DND-41 (cell line): Measurements from ENCODE around the gene CLASP1.

Experiments
- ATAC-seq: fragments of 200-7000 bp; cut with Tn5 transposase; 3 replicates; pipeline ENCODE4 v1.9.1; 2021; ENCODE audit warnings: low read depth; ENCODE audit not compliant: insufficient read depth
- DNase-seq: peaks from one replicate; pipeline ENCODE4 v3.0.0-alpha.2; 2020
- H2AFZ ChIP-seq: 2 replicates; pipeline ENCODE4 v1.6.0; 2012; ENCODE audit warnings: low read depth, low read length
- H3K27ac ChIP-seq: 2 replicates; pipeline ENCODE4 v1.5.1; 2012; ENCODE audit warnings: low read length, inconsistent platforms
- H3K27me3 ChIP-seq: fragments of 200-600 bp; sonication (generic); 2 replicates; pipeline ENCODE4 v1.6.0; 2012; ENCODE audit warnings: low read length, mild to moderate bottlenecking, inconsistent platforms; ENCODE audit not compliant: insufficient read depth, poor library complexity
- H3K36me3 ChIP-seq: 2 replicates; pipeline ENCODE4 v1.5.1; 2012; ENCODE audit warnings: low read length, inconsistent platforms; ENCODE audit not compliant: insufficient read depth
- H3K4me1 ChIP-seq: 2 replicates; pipeline ENCODE4 v1.5.1; 2012; ENCODE audit warnings: mild to moderate bottlenecking, low read length; ENCODE audit not compliant: insufficient read depth
- H3K4me2 ChIP-seq: 2 replicates; pipeline ENCODE4 v1.6.0; 2012; ENCODE audit warnings: mild to moderate bottlenecking, moderate library complexity, low read length, inconsistent platforms; ENCODE audit not compliant: insufficient read depth
- H3K4me3 ChIP-seq, 2 experiments: fragments of 200-600 bp in 1 of 2; shearing (Covaris generic) in 1 of 2; 2 replicates each; pipeline ENCODE4 v1.5.1; 2012 to 2016; ENCODE audit warnings: inconsistent platforms in 2 of 2, low read length in 2 of 2, mild to moderate bottlenecking in 2 of 2, low read depth in 1 of 2, moderate library complexity in 1 of 2
- H3K79me2 ChIP-seq: 2 replicates; pipeline ENCODE4 v1.6.0; 2012; ENCODE audit warnings: low read length, inconsistent platforms; ENCODE audit not compliant: insufficient read depth
- H3K9ac ChIP-seq: 2 replicates; pipeline ENCODE4 v1.6.0; 2012; ENCODE audit warnings: low read depth, mild to moderate bottlenecking, inconsistent platforms, low read length, moderate library complexity
- H3K9me3 ChIP-seq: 2 replicates; pipeline ENCODE4 v1.5.1; 2012; ENCODE audit warnings: low read length, moderate library complexity, mild to moderate bottlenecking, inconsistent platforms; ENCODE audit not compliant: insufficient read depth, severe bottlenecking
- H4K20me1 ChIP-seq: 2 replicates; pipeline ENCODE4 v1.6.0; 2012; ENCODE audit warnings: low read length; ENCODE audit not compliant: insufficient read depth
- EZH2 ChIP-seq: IDR thresholded peaks from 3 replicates; pipeline ENCODE4 v1.6.1; 2012; ENCODE audit warnings: borderline replicate concordance, low read depth, mild to moderate bottlenecking, moderate library complexity, low read length, inconsistent platforms; ENCODE audit not compliant: severe bottlenecking
- TF ChIP-seq, protein P1 (sequence below): IDR thresholded peaks from 2 replicates; pipeline ENCODE4 v1.5.1; 2012; ENCODE audit warnings: borderline replicate concordance, low read length, moderate library complexity, mild to moderate bottlenecking; ENCODE audit not compliant: poor library complexity, severe bottlenecking; ENCODE audit errors: extremely low read depth

Gene CLASP1

DNA sequence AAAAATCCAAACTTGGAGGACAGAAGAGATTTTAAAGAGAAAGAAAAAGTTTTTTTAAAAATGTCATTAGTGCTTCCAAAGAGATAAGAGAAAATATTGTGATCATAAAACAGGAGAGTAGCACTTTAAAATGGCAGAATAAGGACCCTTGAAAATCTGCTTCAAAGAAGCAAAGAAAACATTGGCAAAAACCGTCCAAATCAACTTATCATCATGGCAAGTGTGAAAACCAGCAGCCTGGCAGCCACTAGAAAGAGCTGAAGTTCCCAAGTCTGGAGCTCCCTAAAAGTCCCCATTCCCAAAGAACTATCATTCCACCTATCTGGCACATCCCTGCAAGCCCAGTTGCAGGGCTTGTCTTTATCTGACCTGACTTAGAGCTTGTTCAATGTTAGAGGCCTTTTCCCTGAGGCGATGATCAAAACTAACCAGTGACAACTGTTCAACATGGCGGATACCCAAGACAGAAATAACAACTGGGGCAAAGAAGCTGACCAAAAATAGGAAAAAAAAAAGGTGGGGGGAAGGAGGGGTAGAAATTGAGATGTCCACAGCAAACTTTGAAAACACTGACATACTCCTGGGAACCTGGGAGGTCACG is 143.2 kb downstream of the CLASP1 start:
- no peak for ATAC-seq
- H3K4me1 ChIP-seq, result no peaks in the 10 kb centered on the region

DNA sequence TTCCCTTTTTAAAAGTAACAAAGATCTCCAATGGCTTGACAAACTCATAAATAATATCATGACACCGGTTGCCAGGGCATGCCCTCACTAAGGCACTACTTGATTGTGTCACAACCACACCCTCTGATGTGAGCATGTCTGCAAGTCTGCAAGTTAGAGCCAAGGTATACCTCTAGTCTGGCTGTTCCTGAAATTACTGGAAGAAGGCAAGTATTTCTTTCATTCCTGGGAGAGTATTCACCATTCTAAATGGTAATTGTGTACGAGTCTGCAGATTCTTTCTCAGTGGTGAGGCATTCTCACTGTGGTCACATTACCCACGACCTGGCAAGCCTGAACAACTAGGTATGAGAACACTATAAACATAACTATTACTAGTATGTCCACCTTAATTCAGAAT is 144.3 kb downstream of the CLASP1 start:
- H3K4me3 ChIP-seq, result no peak overlapping the region
- H3K4me2 ChIP-seq, result no peak overlapping the region
- no peak for TF ChIP-seq EZH2
- TF ChIP-seq, protein P1, sequence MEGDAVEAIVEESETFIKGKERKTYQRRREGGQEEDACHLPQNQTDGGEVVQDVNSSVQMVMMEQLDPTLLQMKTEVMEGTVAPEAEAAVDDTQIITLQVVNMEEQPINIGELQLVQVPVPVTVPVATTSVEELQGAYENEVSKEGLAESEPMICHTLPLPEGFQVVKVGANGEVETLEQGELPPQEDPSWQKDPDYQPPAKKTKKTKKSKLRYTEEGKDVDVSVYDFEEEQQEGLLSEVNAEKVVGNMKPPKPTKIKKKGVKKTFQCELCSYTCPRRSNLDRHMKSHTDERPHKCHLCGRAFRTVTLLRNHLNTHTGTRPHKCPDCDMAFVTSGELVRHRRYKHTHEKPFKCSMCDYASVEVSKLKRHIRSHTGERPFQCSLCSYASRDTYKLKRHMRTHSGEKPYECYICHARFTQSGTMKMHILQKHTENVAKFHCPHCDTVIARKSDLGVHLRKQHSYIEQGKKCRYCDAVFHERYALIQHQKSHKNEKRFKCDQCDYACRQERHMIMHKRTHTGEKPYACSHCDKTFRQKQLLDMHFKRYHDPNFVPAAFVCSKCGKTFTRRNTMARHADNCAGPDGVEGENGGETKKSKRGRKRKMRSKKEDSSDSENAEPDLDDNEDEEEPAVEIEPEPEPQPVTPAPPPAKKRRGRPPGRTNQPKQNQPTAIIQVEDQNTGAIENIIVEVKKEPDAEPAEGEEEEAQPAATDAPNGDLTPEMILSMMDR, result no peak
- DNase-seq (no peak), ATAC-seq (no peak)
- no peaks in the 10 kb centered on the region for H3K27me3 ChIP-seq
- H3K27ac ChIP-seq, result no peak overlapping the region
- no peaks in the 10 kb centered on the region for H3K9me3 ChIP-seq
- H3K4me1 ChIP-seq, result no peaks in the 10 kb centered on the region
- H3K9ac ChIP-seq, result no peak overlapping the region
- H3K36me3 ChIP-seq, result peaks cover 51% of the 10 kb centered on the region
- no peak overlapping the region for H2AFZ ChIP-seq
- H3K79me2 ChIP-seq, result peaks cover 31% of the 10 kb centered on the region
- H4K20me1 ChIP-seq, result peaks cover 8% of the 10 kb centered on the region; the same call in 1 of the 2 replicates

More for the DNA sequence above, 143.2 kb downstream of the CLASP1 start:
- H3K4me2 ChIP-seq, result no peak overlapping the region
- DNase-seq, result no peak
- no peak overlapping the region for H3K4me3 ChIP-seq
- peaks cover 31% of the 10 kb centered on the region for H3K79me2 ChIP-seq
- H3K36me3 ChIP-seq, result peaks cover 46% of the 10 kb centered on the region
- no peaks in the 10 kb centered on the region for H3K9me3 ChIP-seq
- H2AFZ ChIP-seq, result no peak overlapping the region
- peaks cover 8% of the 10 kb centered on the region; the same call in 1 of the 2 replicates for H4K20me1 ChIP-seq
- no peak for TF ChIP-seq EZH2
- TF ChIP-seq, protein P1, result no peak
- H3K27ac ChIP-seq, result no peak overlapping the region
- H3K27me3 ChIP-seq, result no peaks in the 10 kb centered on the region
- no peak overlapping the region for H3K9ac ChIP-seq

DNA sequence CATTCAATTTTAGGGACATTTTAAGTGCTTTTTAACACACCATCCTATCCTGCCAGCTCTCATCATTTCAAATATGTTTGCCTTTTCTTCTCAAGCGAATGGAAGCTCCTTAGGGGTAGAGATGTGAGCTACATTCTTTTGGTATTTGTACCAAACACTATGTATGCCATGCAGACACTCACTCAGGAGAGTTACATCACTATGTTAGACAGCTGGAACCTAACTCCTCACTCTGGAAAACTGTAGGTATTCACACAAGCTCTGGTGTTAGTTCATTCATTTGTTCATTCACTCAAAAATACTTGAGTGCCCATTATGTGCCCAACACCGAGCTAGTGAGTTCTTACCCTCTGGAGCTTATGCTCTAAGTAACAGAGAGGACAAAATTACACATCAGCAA is 144.9 kb downstream of the CLASP1 start:
- H3K27ac ChIP-seq, result no peak overlapping the region
- H3K9ac ChIP-seq, result no peak overlapping the region
- H3K4me3 ChIP-seq, result no peak overlapping the region
- peaks cover 35% of the 10 kb centered on the region for H3K79me2 ChIP-seq
- no peak overlapping the region for H2AFZ ChIP-seq
- peaks cover 54% of the 10 kb centered on the region for H3K36me3 ChIP-seq
- H4K20me1 ChIP-seq, result peaks cover 8% of the 10 kb centered on the region; the same call in 1 of the 2 replicates
- no peaks in the 10 kb centered on the region for H3K27me3 ChIP-seq
- H3K4me2 ChIP-seq, result no peak overlapping the region
- DNase-seq, result no peak
- no peak for ATAC-seq
- no peaks in the 10 kb centered on the region for H3K9me3 ChIP-seq
- H3K4me1 ChIP-seq, result no peaks in the 10 kb centered on the region
- no peak for TF ChIP-seq EZH2
- TF ChIP-seq, protein P1, result no peak

DNA sequence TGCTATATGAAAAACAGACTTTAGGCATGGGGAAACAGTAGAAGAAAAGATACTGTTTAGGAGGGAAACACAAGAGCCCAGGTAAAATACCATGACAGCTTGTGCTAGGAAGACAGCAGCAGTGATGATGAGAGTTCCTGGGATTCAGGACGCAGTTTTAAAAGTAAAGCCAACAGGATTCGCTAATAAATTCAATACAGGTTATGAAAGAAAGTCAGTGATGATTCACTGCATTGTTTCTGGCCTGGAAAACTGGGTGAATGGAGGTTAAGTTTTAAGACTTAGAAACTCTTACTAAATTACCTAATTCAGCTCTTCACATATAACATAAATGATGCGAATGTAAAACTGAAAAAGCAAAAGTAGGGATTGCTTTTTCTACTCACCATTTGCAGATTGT is 146.5 kb downstream of the CLASP1 start:
- Histone ChIP-seq H4K20me1 (peaks cover 8% of the 10 kb centered on the region; the same call in 1 of the 2 replicates), H3K79me2 (peaks cover 34% of the 10 kb centered on the region), H3K4me3 (no peak overlapping the region), H2AFZ (no peak overlapping the region), H3K9ac (no peak overlapping the region), H3K9me3 (no peaks in the 10 kb centered on the region), H3K27ac (no peak overlapping the region), H3K4me2 (no peak overlapping the region), H3K4me1 (no peaks in the 10 kb centered on the region), H3K27me3 (no peaks in the 10 kb centered on the region), H3K36me3 (peaks cover 51% of the 10 kb centered on the region)
- no peak for DNase-seq
- no peak for ATAC-seq
- no peak for TF ChIP-seq EZH2
- TF ChIP-seq, protein P1, result no peak
